A673 (cell line): ENCODE measurements around the gene CNNM4.

ENCODE experiments used
- EZH2 ChIP-seq: fragments of 200-600 bp; sonication (generic); IDR thresholded peaks from 2 replicates; pipeline ENCODE4 v1.6.1; 2017; ENCODE audit warnings: borderline replicate concordance, low read depth, mild to moderate bottlenecking, mixed read lengths, antibody characterized with exemption, low read length; ENCODE audit not compliant: poor library complexity, severe bottlenecking
- TF ChIP-seq, protein P1 (sequence below): fragments of 300-800, 200-600 bp; sonication (generic); conservative IDR thresholded peaks from 2 replicates; pipeline ENCODE4 v1.5.1; 2017; ENCODE audit warnings: low read depth, mild to moderate bottlenecking, antibody characterized with exemption, low read length, moderate library complexity, mixed read lengths

DNA sequence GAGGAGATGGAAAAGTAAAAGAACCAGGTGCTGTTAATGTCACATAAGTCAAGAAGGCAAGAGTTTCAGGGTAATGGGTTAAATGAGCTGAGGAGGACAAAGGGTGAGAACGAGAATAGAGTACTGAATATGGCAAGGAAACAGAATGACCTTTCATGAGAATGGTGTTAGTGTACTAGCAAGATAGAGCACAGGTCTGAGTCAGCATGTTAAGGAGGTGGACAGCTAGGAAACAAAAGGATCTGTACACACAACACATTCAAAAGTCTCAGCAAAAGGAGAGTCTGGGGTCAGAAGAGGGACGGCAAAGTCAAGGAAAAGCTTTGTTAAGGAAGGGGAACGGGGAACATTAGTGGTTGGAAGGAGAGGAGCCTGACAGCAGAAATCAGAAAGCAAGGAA lies 49.7 kb upstream of the CNNM4 start:
- no peak for TF ChIP-seq EZH2
- TF ChIP-seq, protein P1, sequence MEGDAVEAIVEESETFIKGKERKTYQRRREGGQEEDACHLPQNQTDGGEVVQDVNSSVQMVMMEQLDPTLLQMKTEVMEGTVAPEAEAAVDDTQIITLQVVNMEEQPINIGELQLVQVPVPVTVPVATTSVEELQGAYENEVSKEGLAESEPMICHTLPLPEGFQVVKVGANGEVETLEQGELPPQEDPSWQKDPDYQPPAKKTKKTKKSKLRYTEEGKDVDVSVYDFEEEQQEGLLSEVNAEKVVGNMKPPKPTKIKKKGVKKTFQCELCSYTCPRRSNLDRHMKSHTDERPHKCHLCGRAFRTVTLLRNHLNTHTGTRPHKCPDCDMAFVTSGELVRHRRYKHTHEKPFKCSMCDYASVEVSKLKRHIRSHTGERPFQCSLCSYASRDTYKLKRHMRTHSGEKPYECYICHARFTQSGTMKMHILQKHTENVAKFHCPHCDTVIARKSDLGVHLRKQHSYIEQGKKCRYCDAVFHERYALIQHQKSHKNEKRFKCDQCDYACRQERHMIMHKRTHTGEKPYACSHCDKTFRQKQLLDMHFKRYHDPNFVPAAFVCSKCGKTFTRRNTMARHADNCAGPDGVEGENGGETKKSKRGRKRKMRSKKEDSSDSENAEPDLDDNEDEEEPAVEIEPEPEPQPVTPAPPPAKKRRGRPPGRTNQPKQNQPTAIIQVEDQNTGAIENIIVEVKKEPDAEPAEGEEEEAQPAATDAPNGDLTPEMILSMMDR: no peak
